Aorta (tissue), 5 donors: ENCODE measurements around the gene KDM4B. TPM values are rescaled to one million over a fixed set of nuclear protein-coding genes. Genes with fewer than 3 reads are reported as not detected.

Experiments
- ATAC-seq: fragments of 200-7000 bp; cut with Tn5 transposase; one replicate; pipeline ENCODE4 v1.9.1; 2022; ENCODE audit warnings: moderate library complexity; ENCODE audit not compliant: low FRiP score
- DNase-seq, 2 donors: peaks; one replicate each; pipeline ENCODE4 v3.0.0-alpha.2; 2020
- H3K27ac ChIP-seq, 2 donors: one replicate each; pipeline ENCODE4 v1.5.1; 2013; ENCODE audit warnings: low read length in 2 of 2, mild to moderate bottlenecking in 2 of 2, moderate library complexity in 2 of 2, control low read depth in 1 of 2, inconsistent platforms in 1 of 2, low read depth in 1 of 2
- H3K27me3 ChIP-seq, 2 donors: one replicate each; pipeline ENCODE4 v1.6.1; 2013; ENCODE audit warnings: control low read depth in 1 of 2, low read length in 1 of 2, mild to moderate bottlenecking in 1 of 2, moderate library complexity in 1 of 2; ENCODE audit not compliant: insufficient read depth in 2 of 2, control insufficient read depth in 1 of 2
- H3K36me3 ChIP-seq, 2 donors: one replicate each; pipeline ENCODE4 v1.6.1; 2013; ENCODE audit warnings: control low read depth in 1 of 2, low read length in 1 of 2, mild to moderate bottlenecking in 1 of 2; ENCODE audit not compliant: insufficient read depth in 2 of 2, control insufficient read depth in 1 of 2
- H3K4me1 ChIP-seq, 2 donors: one replicate each; pipeline ENCODE4 v1.6.1; 2013; ENCODE audit warnings: low read length in 2 of 2, control low read depth in 1 of 2, mild to moderate bottlenecking in 1 of 2, moderate library complexity in 1 of 2; ENCODE audit not compliant: insufficient read depth in 2 of 2, control insufficient read depth in 1 of 2
- H3K4me3 ChIP-seq, 2 donors: one replicate each; pipeline ENCODE4 v1.5.1; 2013; ENCODE audit warnings: low read length in 2 of 2, control low read depth in 1 of 2, mild to moderate bottlenecking in 1 of 2
- H3K9me3 ChIP-seq: one replicate; pipeline ENCODE4 v1.6.1; 2013; ENCODE audit warnings: mild to moderate bottlenecking, low read length; ENCODE audit not compliant: control insufficient read depth
- WGBS, 2 donors: extraction: QIAGEN DNeasy Blood & Tissue Kit; methylation state at CpG; one replicate each; pipeline ENCODE4 v1.1.7; 2013; 5-methylcytosine and 5-hydroxymethylcytosine counted together
- intact Hi-C, 2 donors: fragments of 100-400 bp; cut with DNase I; formaldehyde crosslinking; loops; one replicate each; pipeline versions ENCODE4 v1.14.2 to v1.15.0; 2022
- polyA plus RNA-seq, 2 donors: library from polyadenylated mRNA; stranded (reverse); fragments of 200-250 nt; gene quantifications; one replicate each; pipeline ENCODE4 v1.2.3, GENCODE V29; 2013
- total RNA-seq, 2 donors: library from RNA; stranded (reverse); fragmentation: NEBNext Ultra II Directional; extraction: Animal tissue kit (Norgen Biotek cat#: 25700); gene quantifications; one replicate each; pipeline ENCODE4 v1.2.1, GENCODE V29; 2021
- donor health status: healthy with polysubstance abuse.
- donor health status: Bipolar disorder and iron deficiency.
- donor health status: DM: no; HTN: no; CAD: no.
- donor health status: DM: no; HTN: no; CAD: no.
- donor health status: DM: yes; HTN: yes; CAD: no.

The KDM4B gene
- total and polyA plus RNA-seq, 4 donors, result 4.4 to 58.1 (median 25.8) TPM

DNA sequence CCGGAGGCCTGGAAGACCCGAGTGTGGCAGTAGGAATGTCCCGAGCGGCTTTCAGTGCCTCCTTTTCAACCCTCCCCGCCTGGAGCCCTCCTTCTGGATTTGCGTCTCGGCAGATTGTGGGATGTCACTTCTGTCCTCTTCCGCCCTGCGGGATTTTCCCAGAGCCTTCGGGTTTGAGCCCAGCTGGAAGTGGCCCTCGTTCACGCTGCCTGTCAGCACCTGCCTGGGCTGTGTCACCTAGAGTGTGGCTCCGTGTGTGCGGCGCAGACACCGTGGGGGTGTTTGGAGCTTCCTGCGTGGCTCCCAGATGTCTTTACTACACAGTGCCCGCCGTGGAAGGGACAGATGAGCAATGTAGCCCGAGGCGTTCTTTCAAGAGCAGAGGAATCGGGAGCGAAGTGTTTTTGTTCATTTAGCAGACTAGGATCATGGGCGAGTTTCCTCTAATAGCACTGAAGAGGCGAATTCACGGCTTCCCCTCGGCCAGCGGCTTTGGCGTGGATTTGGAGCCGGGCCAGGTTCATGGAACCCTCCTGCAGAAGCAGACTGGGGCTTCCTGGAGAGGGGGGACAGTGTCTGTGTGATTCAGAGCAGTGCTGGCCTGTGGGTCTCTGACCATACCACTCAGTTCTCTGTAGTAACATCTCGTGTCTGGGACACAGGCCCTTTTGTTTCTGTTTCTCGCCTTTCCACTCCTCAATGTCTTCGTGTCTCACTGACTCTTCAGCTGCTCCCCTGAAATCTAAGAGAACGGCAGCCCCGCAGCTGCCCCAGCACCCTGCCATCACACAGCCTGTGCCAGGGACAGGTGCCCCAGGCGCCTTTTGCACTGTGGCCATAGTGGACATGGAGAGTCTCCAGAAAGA, 68.0 kb downstream of the KDM4B start:
- no peak overlapping the region for H3K27ac ChIP-seq
- H3K9me3 ChIP-seq, result no peaks in the 10 kb centered on the region
- H3K4me3 ChIP-seq, result no peak overlapping the region
- DNase-seq (no peak), ATAC-seq (no peak)
- 56 to 58% methylated on average over 36 of the region's 36 CpGs for WGBS, 2 donors
- H3K27me3 ChIP-seq, result no peaks in the 10 kb centered on the region
- H3K36me3 ChIP-seq, result peaks cover 0 to 5% of the 10 kb centered on the region in 2 donors
- intact Hi-C loops, result loop anchor here in 1 of 2 donors (10.0 kb wide), 1 partner anchor 312 kb away; the partner anchor contains the start of gene DPP9
- H3K4me1 ChIP-seq, result no peaks in the 10 kb centered on the region

DNA sequence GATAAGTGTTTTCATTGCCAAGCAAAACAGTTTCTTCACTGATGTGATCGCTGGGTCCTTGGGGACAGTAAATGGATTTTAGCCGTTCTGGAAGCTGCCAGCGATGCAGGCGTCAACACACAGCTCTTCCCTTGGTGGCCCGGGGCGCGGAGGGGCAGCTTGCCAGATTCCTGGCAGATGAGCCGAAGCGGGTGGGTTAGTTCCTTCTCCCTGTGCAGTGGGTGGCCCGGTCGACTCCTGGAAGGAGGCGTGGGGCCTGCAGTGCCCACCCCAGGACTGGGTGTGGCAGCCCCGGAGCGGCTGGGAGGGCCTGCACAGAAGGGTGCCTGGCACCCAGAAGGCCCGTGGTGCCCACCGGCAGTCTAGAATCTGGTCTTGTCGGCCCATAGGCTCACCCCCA, 69.0 kb downstream of the KDM4B start:
- DNase-seq, result no peak
- Histone ChIP-seq H3K36me3 (peaks cover 0 to 5% of the 10 kb centered on the region in 2 donors), H3K4me3 (no peak overlapping the region), H3K9me3 (no peaks in the 10 kb centered on the region), H3K27ac (no peak overlapping the region), H3K27me3 (no peaks in the 10 kb centered on the region), H3K4me1 (no peaks in the 10 kb centered on the region)
- 79 to 87% methylated on average over 15 to 17 of the region's 17 CpGs for WGBS, 2 donors
- intact Hi-C loops, result loop anchor here in 1 of 2 donors (10.0 kb wide), 1 partner anchor 313 kb away; the partner anchor contains the start of gene DPP9
- no peak for ATAC-seq

DNA sequence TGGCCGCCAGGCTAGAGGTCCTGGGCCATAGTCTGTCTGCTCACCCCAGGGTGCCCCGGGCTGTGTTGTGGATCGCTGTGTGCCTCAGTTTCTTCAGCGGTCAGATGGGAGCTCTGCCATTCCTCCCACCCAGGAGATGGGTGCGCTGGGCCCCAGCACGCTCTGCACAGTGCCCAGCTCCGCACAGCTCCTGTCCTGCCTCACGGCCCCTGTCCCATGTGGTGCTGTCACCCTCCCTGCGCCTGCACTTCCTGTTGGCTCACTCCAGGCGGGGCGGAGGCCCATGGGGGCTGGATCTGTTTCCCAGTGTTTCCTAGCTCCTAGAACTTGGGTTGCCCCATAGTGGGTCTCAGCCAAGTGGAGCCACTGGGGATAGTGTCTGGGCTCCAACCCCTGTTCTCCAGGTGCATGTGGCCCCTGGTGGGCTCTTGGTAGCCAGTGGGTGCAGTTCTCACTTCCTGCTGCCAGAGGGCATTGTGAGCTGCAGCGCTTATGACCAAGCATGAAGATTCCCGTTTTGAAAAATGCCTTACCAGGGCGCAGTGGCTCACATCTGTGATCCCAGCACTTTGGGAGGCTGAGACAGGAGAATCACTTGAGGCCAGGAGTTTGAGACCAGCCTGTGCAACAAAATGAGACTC, 69.8 kb downstream of the KDM4B start:
- H3K27me3 ChIP-seq, result no peaks in the 10 kb centered on the region
- ATAC-seq (no peak), DNase-seq (no peak)
- peaks cover 0 to 5% of the 10 kb centered on the region in 2 donors for H3K36me3 ChIP-seq
- intact Hi-C loops, result loop anchor here in 1 of 2 donors (10.0 kb wide), 1 partner anchor 314 kb away; the partner anchor contains the start of gene DPP9
- no peaks in the 10 kb centered on the region for H3K9me3 ChIP-seq
- H3K27ac ChIP-seq, result no peak overlapping the region
- no peak overlapping the region for H3K4me3 ChIP-seq
- WGBS, 2 donors, result 68 to 81% methylated on average over 14 of the region's 14 CpGs
- H3K4me1 ChIP-seq, result no peaks in the 10 kb centered on the region

- no peak for DNase-seq
- intact Hi-C loops, result loop anchor here in 1 of 2 donors (10.0 kb wide), 1 partner anchor 315 kb away; the partner anchor contains the start of gene DPP9
- Histone ChIP-seq H3K36me3 (peaks cover 0 to 5% of the 10 kb centered on the region in 2 donors), H3K27ac (no peak overlapping the region), H3K4me3 (no peak overlapping the region), H3K4me1 (no peaks in the 10 kb centered on the region), H3K9me3 (no peaks in the 10 kb centered on the region), H3K27me3 (no peaks in the 10 kb centered on the region)
- ATAC-seq, result no peak
- 94% methylated on average over 42 to 43 of the region's 43 CpGs for WGBS, 2 donors
Measured at GRCh38 chr19:5039642-5040543, 71.0 kb downstream of the KDM4B start.

GRCh38 chr19:5040544-5041167, 71.7 kb downstream of the KDM4B start:
- intact Hi-C loops, result no loop called here
- no peak for DNase-seq
- ATAC-seq, result no peak
- 91% methylated on average over 28 of the region's 28 CpGs for WGBS, 2 donors
- no peaks in the 10 kb centered on the region for H3K4me1 ChIP-seq
- H3K27me3 ChIP-seq, result no peaks in the 10 kb centered on the region
- no peak overlapping the region for H3K4me3 ChIP-seq
- H3K9me3 ChIP-seq, result no peaks in the 10 kb centered on the region
- H3K27ac ChIP-seq, result no peak overlapping the region
- peaks cover 0 to 5% of the 10 kb centered on the region in 2 donors for H3K36me3 ChIP-seq

DNA sequence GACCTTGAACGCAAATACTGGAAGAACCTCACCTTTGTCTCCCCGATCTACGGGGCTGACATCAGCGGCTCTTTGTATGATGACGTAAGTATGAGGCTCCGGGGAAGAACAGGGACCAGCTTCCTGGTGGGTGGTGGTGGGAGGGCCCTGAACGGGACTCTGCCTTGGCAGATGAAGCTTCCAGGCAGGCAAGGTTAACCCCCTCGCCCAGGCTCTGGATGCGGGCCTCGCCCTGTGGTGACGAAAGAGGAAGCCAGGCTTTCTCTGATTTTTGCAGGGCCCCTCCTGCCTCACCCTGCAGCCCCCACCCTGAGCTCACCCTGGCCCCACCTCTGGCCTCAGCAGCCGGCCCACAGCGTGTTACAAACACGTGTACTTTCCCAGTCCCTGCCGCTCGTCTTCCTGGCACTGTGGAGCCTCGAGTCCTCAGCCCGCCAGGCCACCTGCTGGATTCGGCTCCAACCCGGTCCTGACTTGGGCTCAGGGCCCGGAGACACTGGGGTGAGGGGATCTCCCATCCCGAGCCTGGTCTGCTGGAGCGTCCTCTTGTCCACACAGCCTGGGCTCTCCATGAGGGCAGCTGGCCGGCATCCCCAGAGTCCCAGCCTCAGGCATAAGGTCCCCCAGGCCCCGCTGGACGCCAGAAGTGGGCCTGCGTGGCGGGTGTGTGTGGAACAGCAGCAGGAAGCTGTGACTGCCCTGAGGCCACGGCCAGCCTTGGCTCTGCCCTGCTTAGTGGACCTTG, 72.4 kb downstream of the KDM4B start:
- Histone ChIP-seq H3K36me3 (peaks cover 0 to 5% of the 10 kb centered on the region in 2 donors), H3K9me3 (no peaks in the 10 kb centered on the region), H3K27ac (no peak overlapping the region), H3K27me3 (no peaks in the 10 kb centered on the region), H3K4me1 (no peaks in the 10 kb centered on the region), H3K4me3 (no peak overlapping the region)
- 87% methylated on average over 29 of the region's 29 CpGs for WGBS, 2 donors
- intact Hi-C loops, result no loop called here
- DNase-seq, result no peak
- no peak for ATAC-seq

- Histone ChIP-seq H3K4me3 (no peak overlapping the region), H3K27me3 (no peaks in the 10 kb centered on the region), H3K9me3 (no peaks in the 10 kb centered on the region), H3K36me3 (peaks cover 0 to 5% of the 10 kb centered on the region in 2 donors), H3K27ac (no peak overlapping the region), H3K4me1 (no peaks in the 10 kb centered on the region)
- 90 to 94% methylated on average over 11 of the region's 11 CpGs for WGBS, 2 donors
- DNase-seq (no peak), ATAC-seq (no peak)
- intact Hi-C loops, result no loop called here
Measured at GRCh38 chr19:5041913-5042187, 72.9 kb downstream of the KDM4B start.
